ENCODE measurements around the gene CDCA7. TPM values are rescaled to one million over a fixed set of nuclear protein-coding genes. Genes with fewer than 3 reads are reported as not detected.

CDCA7 gene
- total and polyA plus RNA-seq, 2 donors (not counting 3 experiments of a cell fraction or from before 2014, with no cell fraction given): 14.9 to 29.7 TPM

DNA sequence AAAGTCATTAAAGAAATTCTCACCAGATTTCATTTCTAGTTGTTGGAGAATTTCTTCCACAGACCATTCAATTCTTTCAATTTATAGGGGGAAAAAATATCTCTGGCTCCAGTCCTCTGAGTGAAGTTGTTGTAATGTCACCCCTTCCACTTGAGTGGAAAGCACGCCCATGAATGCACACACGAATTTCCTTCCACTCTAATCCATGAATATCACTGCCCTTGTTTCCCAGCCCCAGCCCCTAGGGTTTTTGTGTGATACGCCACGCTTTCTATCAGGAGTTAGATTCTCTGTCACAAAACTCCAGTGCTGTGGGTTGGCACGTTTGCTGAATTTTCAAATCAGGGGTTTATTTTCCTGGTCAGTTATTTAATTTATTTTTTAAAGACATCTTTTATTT lies 38.1 kb downstream of the CDCA7 start:
- Histone ChIP-seq H3K4me1 (ENCODE audit: control insufficient read depth, extremely low read depth, insufficient read depth, low read length) (no peaks in the 10 kb centered on the region), H3K36me3 (ENCODE audit: control insufficient read depth in 2 of 2, extremely low read depth in 1 of 2, insufficient read depth in 2 of 2, low read length in 2 of 2) (no peaks in the 10 kb centered on the region), H3K27me3 (ENCODE audit: control insufficient read depth in 2 of 2, insufficient read depth in 2 of 2, low read length in 2 of 2) (peaks cover 16 to 18% of the 10 kb centered on the region in 2 experiments), H3K9me3 (replicated peaks; ENCODE audit: control insufficient read depth, insufficient read depth, low read length) (no peaks in the 10 kb centered on the region), H4K20me1 (replicated peaks; ENCODE audit: control insufficient read depth, extremely low read depth, insufficient read depth, low read length) (no peaks in the 10 kb centered on the region), H3K4me2 (ENCODE audit: insufficient read depth, low read length) (no peak overlapping the region), H3K4me3 (replicated peaks in 1 of 3; ENCODE audit: insufficient read depth in 1 of 3, low read depth in 1 of 3, low read length in 3 of 3) (no peak overlapping the region), H3K9me1 (replicated peaks; ENCODE audit: control insufficient read depth, extremely low read depth, insufficient read depth, low read length) (no peaks in the 10 kb centered on the region), H3K9ac (replicated peaks; ENCODE audit: extremely low read depth, insufficient read depth, low read length) (no peak overlapping the region), H3K79me2 (ENCODE audit: control insufficient read depth, insufficient read depth, low read length) (no peaks in the 10 kb centered on the region), H2AFZ (ENCODE audit: low read depth, low read length) (no peak overlapping the region), H3K27ac (ENCODE audit: insufficient read depth, low read depth, low read length) (no peak overlapping the region)
- no peak for FAIRE-seq
- POLR2A ChIA-PET: no interaction called here
- CTCF ChIA-PET: interaction anchor here (1.6 kb wide), 1 partner anchor 9 kb away, joined by 6 read pairs; no protein-coding TSS in a partner anchor
- intact Hi-C loops (cut with micrococcal nuclease): no loop called here
- TF ChIP-seq MYC (IDR thresholded peaks at IDR 0.05; ENCODE audit: low read depth, low read length): no peak
- TF ChIP-seq JUN (IDR thresholded peaks at IDR 0.05; ENCODE audit: borderline replicate concordance, insufficient read depth, insufficient read length, low read depth): no peak
- no peak for TF ChIP-seq MAX (IDR thresholded peaks at IDR 0.05; ENCODE audit: insufficient read depth, insufficient read length)
- TF ChIP-seq POLR2A (IDR thresholded peaks at IDR 0.05; ENCODE audit: low read depth, low read length): no peak
- no peak for TF ChIP-seq FOS (IDR thresholded peaks at IDR 0.05; ENCODE audit: borderline replicate concordance, insufficient read depth, low read length)
- no peak for TF ChIP-seq GATA2 (IDR thresholded peaks at IDR 0.05; ENCODE audit: insufficient read depth, insufficient read length, low read depth, low read length)
- no peak for TF ChIP-seq CTCF (IDR thresholded peaks at IDR 0.05; ENCODE audit: extremely low read depth in 1 of 2, insufficient read depth in 1 of 2, low read depth in 1 of 2, low read length in 2 of 2)
- TF ChIP-seq POLR2AphosphoS5 (IDR thresholded peaks at IDR 0.05; ENCODE audit: insufficient read depth, low read depth, low read length): no peak
- no peak for TF ChIP-seq EZH2 (IDR thresholded peaks at IDR 0.05; ENCODE audit: borderline replicate concordance, low read depth, low read length, severe bottlenecking)
- no peak for DNase-seq (ENCODE audit: low read depth, low spot score)
- dilution Hi-C loops (cut with MboI; ENCODE audit: extremely low pct_ligation_motif_present, low sequenced_read_pairs): no loop called here
- BruUV-seq (replicated peaks): no TSS peak

Data from endothelial cell of umbilical vein (primary cell).